Measurements from ENCODE around the gene SPTB. TPM values are rescaled to one million over a fixed set of nuclear protein-coding genes. Genes with fewer than 3 reads are reported as not detected.
"Not testable (repeated sequence)": the region's sequence is repeated elsewhere in the genome, so short reads cannot be mapped to it uniquely, and the experiment has no call there.

The SPTB gene
- total RNA-seq, 4 donors from 2014 or later: 0.13 to 3.8 (median 1.5) TPM

- TF ChIP-seq CTCF (IDR thresholded peaks at IDR 0.05): no peak
- no peak for TF ChIP-seq POLR2A (IDR thresholded peaks at IDR 0.05)
- intact Hi-C loops (cut with DNase I): no loop called here
- peaks cover 0 to 52% (median 19%) of the 10 kb centered on the region in 3 donors for H3K4me1 ChIP-seq
- no peak overlapping the region for H3K27ac ChIP-seq
- no peaks in the 10 kb centered on the region for H3K36me3 ChIP-seq
- H3K9me3 ChIP-seq: no peaks in the 10 kb centered on the region
- H3K4me3 ChIP-seq: peak overlapping the region in 1 of 4 donors; percentile 76
- H3K27me3 ChIP-seq: no peaks in the 10 kb centered on the region
- DNase-seq: no peak
- WGBS, 2 donors: 72 to 86% methylated on average over 2 of the region's 2 CpGs
These were observed 36.1 kb upstream of the SPTB start for GRCh38 chr14:64915797-64916196.

GRCh38 chr14:64915029-64915424 lies 35.3 kb upstream of the SPTB start:
- H3K36me3 ChIP-seq: no peaks in the 10 kb centered on the region
- peak overlapping the region; percentile 76 to 98 (median 96) for H3K4me3 ChIP-seq
- intact Hi-C loops (cut with DNase I): no loop called here
- peaks cover 0 to 52% (median 19%) of the 10 kb centered on the region in 3 donors for H3K4me1 ChIP-seq
- TF ChIP-seq CTCF (IDR thresholded peaks at IDR 0.05) (no peak), POLR2A (IDR thresholded peaks at IDR 0.05) (no peak)
- no peaks in the 10 kb centered on the region for H3K27me3 ChIP-seq
- DNase-seq: no peak
- no peaks in the 10 kb centered on the region for H3K9me3 ChIP-seq
- H3K27ac ChIP-seq: peak overlapping the region; percentile 95 to 99 (median 98)
- WGBS, 2 donors: 7 to 17% methylated on average over 4 of the region's 4 CpGs

- Histone ChIP-seq H3K4me1 (peaks cover 0 to 48% (median 19%) of the 10 kb centered on the region in 3 donors), H3K27ac (peak within 1 kb of the TSS; percentile 95 to 99 (median 98)), H3K4me3 (peak within 1 kb of the TSS; percentile 76 to 98 (median 96)), H3K9me3 (no peaks in the 10 kb centered on the region), H3K36me3 (no peaks in the 10 kb centered on the region), H3K27me3 (no peaks in the 10 kb centered on the region)
- peak in 3 of 4 donors; percentile 60 to 91 (median 70) for TF ChIP-seq POLR2A (IDR thresholded peaks at IDR 0.05)
- TF ChIP-seq CTCF (IDR thresholded peaks at IDR 0.05): peak in 2 of 6 experiments; percentile 11 to 12
- intact Hi-C loops (cut with DNase I): no loop called here
- 0 to 3% methylated on average over 16 to 19 of the region's 49 CpGs for WGBS, 2 donors
- peak; percentile 82 for DNase-seq
These were observed 34.7 kb upstream of the SPTB start, which contains the start of gene CHURC1 for GRCh38 chr14:64914237-64915028. Gene CHURC1 (plus strand): TSS chr14:64914455. CDS start chr14:64914496, 41 bp downstream.

GRCh38 chr14:64913477-64913876 lies 33.8 kb upstream of the SPTB start:
- Histone ChIP-seq H3K4me3 (peak overlapping the region; percentile 76 to 98 (median 96)), H3K27ac (peak overlapping the region in 3 of 4 donors; percentile 97 to 99 (median 98)), H3K4me1 (peaks cover 0 to 42% (median 19%) of the 10 kb centered on the region in 3 donors)
- intact Hi-C loops (cut with DNase I); H3K36me3 ChIP-seq; DNase-seq; H3K27me3 ChIP-seq; H3K9me3 ChIP-seq: not testable (repeated sequence)
- 63 to 79% methylated on average over 5 of the region's 5 CpGs for WGBS, 2 donors

GRCh38 chr14:64912261-64912660 lies 32.6 kb upstream of the SPTB start:
- no peak for DNase-seq
- H3K9me3 ChIP-seq: no peaks in the 10 kb centered on the region
- intact Hi-C loops (cut with DNase I): no loop called here
- H3K4me1 ChIP-seq: peaks cover 0 to 30% (median 19%) of the 10 kb centered on the region in 3 donors
- H3K36me3 ChIP-seq: no peaks in the 10 kb centered on the region
- H3K4me3 ChIP-seq: no peak overlapping the region
- no peaks in the 10 kb centered on the region for H3K27me3 ChIP-seq
- TF ChIP-seq CTCF (IDR thresholded peaks at IDR 0.05) (no peak), POLR2A (IDR thresholded peaks at IDR 0.05) (no peak)
- WGBS, 2 donors: 0 to 41% methylated on average over 1 of the region's 1 CpG
- H3K27ac ChIP-seq: no peak overlapping the region

Measured in esophagus squamous epithelium (tissue), 5 donors.